Uterus (tissue), 2 donors: ENCODE measurements around the gene PPP2R1B.

Experiments used
- POLR2A ChIP-seq, 2 donors: fragments of 450-650 bp; IDR thresholded peaks; one replicate each; pipeline ENCODE4 v1.6.1; 2016; ENCODE audit warnings: antibody characterized with exemption in 2 of 2, mild to moderate bottlenecking in 1 of 2, moderate library complexity in 1 of 2
- TF ChIP-seq, protein P1 (sequence below), 4 experiments: fragments of 200-600 bp in 2 of 4; fragments of 450-650 bp in 2 of 4; sonication (generic) in 2 of 4; IDR thresholded peaks; one replicate each; pipeline ENCODE4 v1.5.1; 2016 to 2019; ENCODE audit warnings: antibody characterized with exemption in 4 of 4, mild to moderate bottlenecking in 2 of 4, moderate library complexity in 1 of 4

- TF ChIP-seq, protein P1, sequence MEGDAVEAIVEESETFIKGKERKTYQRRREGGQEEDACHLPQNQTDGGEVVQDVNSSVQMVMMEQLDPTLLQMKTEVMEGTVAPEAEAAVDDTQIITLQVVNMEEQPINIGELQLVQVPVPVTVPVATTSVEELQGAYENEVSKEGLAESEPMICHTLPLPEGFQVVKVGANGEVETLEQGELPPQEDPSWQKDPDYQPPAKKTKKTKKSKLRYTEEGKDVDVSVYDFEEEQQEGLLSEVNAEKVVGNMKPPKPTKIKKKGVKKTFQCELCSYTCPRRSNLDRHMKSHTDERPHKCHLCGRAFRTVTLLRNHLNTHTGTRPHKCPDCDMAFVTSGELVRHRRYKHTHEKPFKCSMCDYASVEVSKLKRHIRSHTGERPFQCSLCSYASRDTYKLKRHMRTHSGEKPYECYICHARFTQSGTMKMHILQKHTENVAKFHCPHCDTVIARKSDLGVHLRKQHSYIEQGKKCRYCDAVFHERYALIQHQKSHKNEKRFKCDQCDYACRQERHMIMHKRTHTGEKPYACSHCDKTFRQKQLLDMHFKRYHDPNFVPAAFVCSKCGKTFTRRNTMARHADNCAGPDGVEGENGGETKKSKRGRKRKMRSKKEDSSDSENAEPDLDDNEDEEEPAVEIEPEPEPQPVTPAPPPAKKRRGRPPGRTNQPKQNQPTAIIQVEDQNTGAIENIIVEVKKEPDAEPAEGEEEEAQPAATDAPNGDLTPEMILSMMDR (IDR thresholded peaks at IDR 0.05), result no peak
- no peak for TF ChIP-seq POLR2A (IDR thresholded peaks at IDR 0.05)
Observed at GRCh38 chr11:111691741-111692140, 74.4 kb downstream of the PPP2R1B start.
